GDM1 (cell line): ENCODE results near the gene DNAH2.

Experiments used
- DNase-seq: peaks from one replicate; lab custom pipeline; 2025; lab: John Stamatoyannopoulos, UW

Gene DNAH2

GRCh38 chr17:7727886-7728285 is 10.3 kb downstream of the DNAH2 start:
- DNase-seq = no peak

GRCh38 chr17:7729816-7730215 is 12.3 kb downstream of the DNAH2 start:
- DNase-seq = peak; percentile 11

GRCh38 chr17:7732981-7733539 is 15.5 kb downstream of the DNAH2 start:
- DNase-seq = no peak

GRCh38 chr17:7737601-7738000 is 20.1 kb downstream of the DNAH2 start:
- no peak for DNase-seq

GRCh38 chr17:7739746-7740145 is 22.2 kb downstream of the DNAH2 start:
- no peak for DNase-seq

GRCh38 chr17:7740481-7741001 is 23.0 kb downstream of the DNAH2 start:
- DNase-seq = no peak

- no peak for DNase-seq
These were observed 25.2 kb downstream of the DNAH2 start for GRCh38 chr17:7742729-7743128.

GRCh38 chr17:7744416-7744815 is 26.9 kb downstream of the DNAH2 start:
- no peak for DNase-seq

GRCh38 chr17:7745748-7746470 is 28.4 kb downstream of the DNAH2 start:
- DNase-seq = peak; percentile 11

GRCh38 chr17:7747635-7748071 is 30.1 kb downstream of the DNAH2 start:
- DNase-seq = no peak

- DNase-seq = no peak
These were observed 30.7 kb downstream of the DNAH2 start for GRCh38 chr17:7748076-7748775.

GRCh38 chr17:7750321-7750821 is 32.8 kb downstream of the DNAH2 start:
- DNase-seq = no peak

- no peak for DNase-seq
These were observed 37.1 kb downstream of the DNAH2 start for GRCh38 chr17:7754656-7755055.

GRCh38 chr17:7755095-7755890 is 37.7 kb downstream of the DNAH2 start:
- no peak for DNase-seq

- DNase-seq = no peak
These were observed 39.4 kb downstream of the DNAH2 start for GRCh38 chr17:7756968-7757367.

GRCh38 chr17:7763919-7764318 is 46.4 kb downstream of the DNAH2 start:
- DNase-seq = no peak

GRCh38 chr17:7767004-7767403 is 49.5 kb downstream of the DNAH2 start:
- no peak for DNase-seq

- no peak for DNase-seq
These were observed 50.0 kb downstream of the DNAH2 start for GRCh38 chr17:7767405-7768021.

GRCh38 chr17:7769854-7770253 is 52.3 kb downstream of the DNAH2 start:
- no peak for DNase-seq

GRCh38 chr17:7774055-7774521 is 56.5 kb downstream of the DNAH2 start:
- no peak for DNase-seq

GRCh38 chr17:7775051-7775450 is 57.5 kb downstream of the DNAH2 start:
- peak; percentile 18 for DNase-seq
